CD4-positive, alpha-beta T cell treated with Interleukin-12 subunit alpha and Interleukin-12 subunit beta, for 1 hour (primary cell): ENCODE results near the gene ATP8B4.
"Not testable (repeated sequence)": the region's sequence is repeated elsewhere in the genome, so short reads cannot be mapped to it uniquely, and the experiment has no call there.

Experiments
- DNase-seq: peaks from one replicate; pipeline ENCODE4 v3.0.0-alpha.2; 2020

The ATP8B4 gene

DNA sequence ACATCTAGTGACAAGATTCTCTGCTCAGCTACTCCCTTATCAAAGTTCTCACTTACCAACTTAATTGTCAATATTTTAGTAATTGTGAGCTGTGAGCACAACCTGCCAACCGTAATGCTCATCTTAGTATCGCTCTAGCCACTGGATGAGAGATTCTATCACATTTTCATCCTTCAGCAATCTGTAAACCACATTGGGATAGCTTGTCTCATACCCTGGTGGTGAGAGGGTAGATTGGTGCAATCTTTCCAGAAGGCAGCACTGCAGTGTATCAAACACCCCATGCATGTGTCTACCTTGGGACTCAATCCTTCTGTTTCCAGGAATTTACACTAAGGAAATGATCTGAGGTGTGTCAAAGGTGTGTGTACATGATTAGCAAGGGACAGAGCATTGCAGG, 18.9 kb upstream of the ATP8B4 start:
- DNase-seq = no peak

DNA sequence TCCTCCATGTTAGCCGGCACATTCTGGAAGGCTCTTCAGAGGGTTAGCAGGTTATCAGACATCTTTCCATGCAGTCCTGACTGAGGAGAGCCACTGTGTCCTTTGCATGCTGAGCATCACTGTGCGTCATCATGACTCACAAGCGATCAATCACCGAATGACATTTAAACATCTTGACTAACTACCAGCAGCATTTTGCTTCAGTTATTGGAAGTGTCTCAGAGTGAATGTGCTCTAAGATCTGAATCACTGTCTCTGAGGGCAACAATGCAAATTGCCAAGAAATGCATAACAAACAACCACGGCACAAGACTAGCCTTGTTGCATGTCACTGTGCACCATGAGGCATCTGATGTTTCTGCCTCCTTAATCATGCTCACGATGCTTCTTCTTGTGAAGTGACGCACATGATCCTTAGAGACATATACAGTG, 18.3 kb upstream of the ATP8B4 start:
- DNase-seq = no peak

DNA sequence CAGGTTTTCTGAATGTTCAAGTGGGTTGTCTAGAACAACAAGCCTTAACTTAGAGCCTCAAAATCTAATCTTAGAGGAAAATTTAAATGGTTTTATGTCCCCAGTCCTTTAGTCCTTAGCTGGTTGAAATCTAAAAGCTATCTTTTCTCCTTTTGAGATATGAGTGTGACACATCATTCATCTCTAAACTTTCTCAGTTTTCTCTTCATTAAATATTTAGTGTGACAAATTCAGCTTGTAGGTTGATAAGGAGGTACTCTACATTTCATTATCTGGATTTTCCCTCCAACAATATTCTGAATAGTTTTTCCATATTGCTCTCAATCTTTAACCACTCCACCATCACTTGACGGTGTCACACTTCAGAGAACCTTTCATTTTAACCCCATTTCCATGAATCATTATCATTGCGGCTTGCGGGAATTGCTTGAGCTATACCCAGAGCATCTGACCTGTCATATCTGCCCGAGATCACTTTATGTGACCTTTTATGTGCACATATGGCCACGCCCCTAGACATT, 16.1 kb upstream of the ATP8B4 start:
- DNase-seq = no peak

DNA sequence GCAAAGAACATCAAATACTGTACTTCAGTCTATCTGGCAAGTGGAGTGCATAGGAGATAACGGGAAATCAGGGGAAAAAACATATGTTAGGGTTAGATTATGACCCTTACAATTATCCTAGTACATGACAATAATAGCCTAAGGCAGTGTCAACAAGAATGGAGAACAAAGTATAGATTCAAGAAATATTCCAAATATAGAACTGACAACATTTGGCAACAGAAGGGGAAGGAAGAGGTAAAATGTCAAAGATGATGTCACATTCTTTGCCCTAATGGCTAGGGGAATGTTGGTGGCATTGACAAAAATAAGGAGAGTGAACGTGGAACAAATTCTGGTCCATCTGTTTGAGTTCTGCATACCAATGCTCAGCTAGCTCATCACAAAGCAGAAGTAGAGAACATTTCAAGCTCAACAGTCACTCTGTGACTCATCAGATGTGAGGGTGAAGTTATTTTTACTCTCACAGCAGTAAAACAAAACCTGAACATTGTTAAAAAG, 15.5 kb upstream of the ATP8B4 start:
- DNase-seq = no peak

DNA sequence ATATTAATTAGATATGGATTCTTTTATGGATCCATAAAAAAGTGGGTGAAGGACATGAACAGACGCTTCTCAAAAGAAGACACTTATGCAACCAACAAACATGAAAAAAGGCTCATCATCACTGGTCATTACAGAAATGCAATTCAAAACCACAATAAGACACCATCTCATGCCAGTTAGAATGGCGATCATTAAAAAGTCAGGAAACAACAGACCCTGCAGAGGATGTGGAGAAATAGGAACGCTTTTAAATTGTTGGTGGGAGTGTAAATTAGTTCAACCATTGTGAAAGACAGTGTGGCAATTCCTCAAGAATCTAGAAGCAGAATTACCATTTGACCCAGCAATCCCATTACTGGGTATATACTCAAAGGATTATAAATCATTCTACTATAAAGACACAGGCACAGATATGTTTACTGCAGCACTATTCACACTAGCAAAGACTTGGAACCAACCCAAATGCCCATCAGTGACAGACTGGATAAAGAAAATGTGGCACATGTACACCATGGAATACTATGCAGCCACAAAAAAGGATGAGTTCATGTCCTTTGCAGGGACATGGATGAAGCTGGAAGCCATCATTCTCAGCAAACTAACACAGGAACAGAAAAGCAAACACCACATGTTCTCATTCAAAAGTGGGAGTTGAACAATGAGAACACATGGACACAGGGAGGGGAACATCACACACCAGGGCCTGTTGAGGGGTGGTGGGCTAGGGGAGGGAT, 13.4 kb upstream of the ATP8B4 start:
- DNase-seq = not testable (repeated sequence)

DNA sequence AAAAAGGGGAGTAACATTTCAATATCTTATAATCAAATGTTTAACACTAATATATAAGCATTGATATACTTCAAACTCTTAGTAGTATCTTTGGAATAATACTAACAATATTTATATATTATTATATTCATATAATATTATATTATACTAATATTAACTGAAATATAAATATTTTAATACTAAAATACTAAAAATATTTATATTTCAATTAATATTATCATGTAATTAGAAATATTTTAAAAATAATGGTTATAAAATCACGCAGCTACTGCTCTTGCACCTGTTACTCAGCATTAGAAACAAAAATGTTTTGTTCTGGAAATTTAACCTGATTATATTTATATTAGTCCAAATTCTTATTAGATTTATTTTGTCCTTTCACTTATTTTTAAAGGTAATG, 12.6 kb upstream of the ATP8B4 start:
- DNase-seq = no peak

DNA sequence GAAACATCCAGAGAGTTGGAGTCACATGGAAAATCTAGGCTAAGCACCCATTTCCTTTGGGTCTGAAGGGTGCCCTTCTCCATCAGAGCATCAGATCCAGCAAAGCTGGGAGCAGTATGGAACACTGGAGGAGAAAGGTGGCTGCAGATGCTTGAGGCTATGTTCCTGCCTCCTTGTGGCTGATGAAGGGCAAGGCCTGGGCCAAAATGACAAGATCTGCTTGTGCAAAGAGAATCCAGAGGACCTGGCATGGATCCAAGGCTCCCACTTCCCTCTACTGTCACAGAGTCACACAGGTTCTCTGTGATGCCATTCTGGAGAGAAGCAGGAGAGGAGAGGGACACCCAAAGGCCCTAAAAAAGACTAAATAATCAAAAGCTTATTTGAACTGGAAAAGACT, 9.2 kb upstream of the ATP8B4 start:
- DNase-seq = no peak

DNA sequence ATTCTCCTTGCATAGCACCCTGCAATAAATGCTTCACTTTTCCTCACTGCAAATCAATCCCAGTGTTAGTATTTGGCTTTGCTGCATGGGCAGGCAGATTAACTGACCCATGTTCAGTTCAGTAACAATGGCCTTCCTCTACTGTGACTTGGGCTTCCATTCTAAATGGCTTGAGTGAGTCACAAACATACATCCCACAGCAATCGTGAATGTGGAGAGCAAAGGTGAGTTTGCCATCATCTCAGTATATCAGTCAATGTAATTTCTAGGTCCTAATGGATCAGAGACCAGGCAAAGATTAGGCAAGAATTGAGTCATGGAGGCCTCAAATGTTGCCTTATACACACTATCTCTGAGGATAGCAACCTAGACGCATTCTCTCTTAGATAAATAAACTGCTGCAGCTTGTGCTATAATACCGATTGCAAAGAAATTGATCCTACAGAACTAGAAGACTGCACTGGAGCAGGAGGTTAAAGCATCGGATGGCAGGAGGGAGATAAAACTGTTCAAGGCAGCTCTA, 8.3 kb upstream of the ATP8B4 start:
- no peak for DNase-seq

DNA sequence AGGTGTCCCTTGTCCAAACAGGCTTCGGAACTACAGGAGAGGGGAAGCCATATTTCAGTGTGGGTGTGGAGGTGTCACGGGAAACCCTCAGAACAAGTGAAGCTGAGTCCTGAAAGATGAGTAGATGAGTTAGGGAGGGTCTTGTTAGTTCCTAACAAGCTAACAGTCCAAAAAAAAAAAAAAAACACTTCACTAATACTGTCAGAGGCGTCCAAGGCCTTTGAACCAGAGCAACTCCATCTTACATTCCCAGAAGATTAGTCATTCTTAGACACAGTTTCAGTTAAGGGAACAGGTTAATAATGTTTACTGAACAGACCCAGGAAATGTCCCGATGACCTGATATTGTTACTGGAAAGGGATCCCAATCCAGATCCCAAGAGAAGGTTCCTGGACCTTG, 7.0 kb upstream of the ATP8B4 start:
- no peak for DNase-seq

DNA sequence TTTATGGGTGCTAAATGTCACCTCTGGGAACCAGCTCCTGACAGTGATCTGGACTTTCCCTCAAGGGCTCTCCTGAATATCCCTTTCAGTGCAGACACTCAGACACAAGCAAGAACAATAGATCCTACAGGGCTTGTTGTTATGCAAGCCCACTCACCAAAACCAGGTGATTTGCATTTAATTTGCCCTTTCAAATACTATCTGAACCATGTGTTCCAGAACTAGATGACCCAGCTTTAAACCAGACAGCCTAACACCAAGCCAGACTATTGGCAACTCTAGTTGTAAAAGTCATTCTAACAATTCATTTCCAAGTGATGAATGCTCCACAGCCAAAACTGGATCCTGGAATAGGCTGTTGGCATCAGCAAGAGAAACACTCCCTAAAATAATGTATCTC, 5.6 kb upstream of the ATP8B4 start:
- no peak for DNase-seq

DNA sequence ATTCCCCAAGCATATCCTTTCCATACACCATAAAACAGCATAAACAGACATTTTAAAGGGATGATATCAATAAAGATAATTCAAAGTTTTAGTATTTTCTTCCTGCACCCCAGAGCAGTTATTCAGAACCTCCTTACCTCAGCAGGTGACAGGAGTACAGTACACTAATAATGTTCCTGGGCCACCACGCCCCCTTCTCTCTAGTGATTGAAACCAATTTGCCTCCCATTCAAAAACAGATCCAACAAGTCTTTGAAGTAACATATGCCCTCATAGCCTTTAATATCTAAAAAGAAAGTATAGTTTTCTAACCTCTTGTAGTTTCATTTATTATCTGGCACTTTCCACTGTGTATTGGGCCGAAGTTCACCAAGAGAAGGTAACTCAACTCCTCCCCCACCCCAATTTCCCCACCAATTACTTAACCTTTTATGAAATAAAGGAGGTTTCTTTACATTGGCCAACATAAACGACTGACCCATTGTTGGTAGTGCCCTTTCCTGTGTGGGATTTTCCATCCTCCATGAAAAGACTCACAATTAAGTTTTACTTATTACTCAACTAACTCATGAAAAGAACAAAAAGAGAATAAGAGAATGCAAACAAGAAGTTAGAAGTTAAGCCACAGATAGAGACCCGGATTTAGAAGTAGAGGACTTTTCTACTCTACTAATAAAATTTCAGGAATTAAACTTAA, 5.0 kb upstream of the ATP8B4 start:
- DNase-seq = no peak

DNA sequence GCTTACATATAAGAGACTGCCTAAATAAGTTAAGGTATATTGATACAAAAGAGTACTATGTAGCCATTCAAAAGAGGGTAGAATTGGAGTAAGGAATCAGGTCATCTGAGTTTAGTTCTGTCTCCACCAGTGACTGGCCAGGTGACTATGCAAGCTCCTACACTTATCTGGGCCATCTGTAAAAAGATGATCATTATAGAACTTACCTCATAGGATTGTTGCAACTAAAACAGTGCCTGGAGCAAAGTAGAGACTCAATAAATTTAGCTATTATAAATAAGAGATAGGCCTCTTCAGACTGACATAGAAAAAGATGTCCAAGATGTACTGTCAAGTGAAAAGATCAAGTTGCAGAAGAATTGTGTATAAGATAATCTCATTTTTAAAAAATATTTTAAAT, 1.7 kb upstream of the ATP8B4 start:
- no peak for DNase-seq

DNA sequence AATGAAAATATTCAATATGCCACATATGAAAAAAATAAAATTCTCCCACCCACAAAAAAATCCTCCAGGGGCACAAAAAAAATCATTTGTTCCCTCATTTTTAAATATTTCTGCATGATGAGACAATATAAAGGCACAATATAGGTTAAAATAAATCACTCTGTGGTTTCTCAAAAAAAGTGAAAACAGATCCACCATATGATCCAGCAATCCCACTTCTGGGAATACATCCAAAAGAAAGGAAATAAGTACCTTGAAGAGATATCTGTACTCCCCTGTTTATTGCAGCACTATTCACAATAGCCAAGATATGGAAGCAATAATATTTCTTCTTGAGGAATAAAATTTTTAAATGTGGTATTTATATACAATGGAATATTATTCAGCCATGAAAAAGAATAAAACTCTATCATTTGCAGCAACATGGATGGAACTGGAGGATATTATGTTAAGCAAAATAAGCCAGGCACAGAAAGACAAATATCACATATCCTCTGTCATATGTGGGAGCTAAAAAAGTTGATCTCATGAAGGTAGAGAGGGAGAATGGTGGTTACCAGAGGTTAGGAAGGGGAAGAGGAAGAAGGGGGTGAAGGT, 1.5 kb downstream of the ATP8B4 start:
- DNase-seq = no peak

DNA sequence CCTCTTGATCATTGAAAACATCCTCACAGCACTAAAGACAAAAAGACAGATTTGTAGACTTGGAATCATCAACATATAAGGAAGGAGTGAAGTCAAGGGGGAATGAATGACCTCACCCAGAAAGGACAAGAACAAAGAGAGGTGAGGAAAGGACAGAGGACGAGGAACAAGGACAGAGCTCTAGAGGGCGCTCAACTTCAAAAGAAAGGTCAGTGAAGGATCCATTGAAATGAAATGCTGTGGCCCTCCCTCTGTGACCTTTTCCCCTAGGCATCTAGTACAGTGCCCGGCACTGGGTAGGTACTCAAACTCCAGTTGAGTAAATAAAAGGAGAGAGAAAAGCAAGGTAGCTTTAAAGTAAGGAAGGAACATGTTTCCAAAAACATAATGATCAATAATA, 2.6 kb downstream of the ATP8B4 start:
- no peak for DNase-seq

DNA sequence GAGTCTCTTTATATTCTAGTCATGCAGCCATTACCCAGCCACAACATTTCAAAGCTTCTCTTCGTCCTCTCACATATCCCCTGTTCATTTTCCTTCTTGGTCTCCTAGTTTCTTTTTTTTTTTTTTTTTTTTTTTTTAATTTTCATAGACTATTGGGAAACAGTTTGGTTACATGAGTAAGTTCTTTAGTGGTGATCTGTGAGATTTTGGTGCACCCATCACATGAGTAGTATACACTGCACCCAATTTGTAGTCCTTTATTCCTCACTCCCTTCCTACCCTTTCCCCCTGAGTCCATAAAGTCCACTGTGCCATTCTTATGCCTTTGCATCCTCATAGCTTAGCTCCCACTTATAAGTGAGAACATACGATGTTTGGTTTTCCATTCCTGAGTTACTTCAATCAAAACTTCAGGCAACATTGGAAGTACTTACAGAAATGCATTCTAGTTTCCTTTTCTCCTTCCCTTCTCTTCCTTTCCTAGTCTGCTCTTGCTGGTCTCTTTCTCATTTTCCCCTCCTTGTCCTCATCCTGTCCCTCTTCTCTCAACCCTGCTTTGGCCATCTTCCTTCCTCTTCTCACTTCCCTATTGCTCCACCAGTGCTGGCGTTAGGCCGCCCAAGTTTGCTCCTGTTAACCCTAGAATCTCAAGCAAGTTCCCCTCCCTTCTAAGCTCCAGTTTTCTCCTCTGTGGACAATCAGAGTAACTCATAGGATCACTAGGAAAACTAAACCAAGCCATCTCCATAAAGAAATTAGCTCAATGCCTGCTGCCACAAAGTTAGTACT, 4.8 kb downstream of the ATP8B4 start:
- no peak for DNase-seq

DNA sequence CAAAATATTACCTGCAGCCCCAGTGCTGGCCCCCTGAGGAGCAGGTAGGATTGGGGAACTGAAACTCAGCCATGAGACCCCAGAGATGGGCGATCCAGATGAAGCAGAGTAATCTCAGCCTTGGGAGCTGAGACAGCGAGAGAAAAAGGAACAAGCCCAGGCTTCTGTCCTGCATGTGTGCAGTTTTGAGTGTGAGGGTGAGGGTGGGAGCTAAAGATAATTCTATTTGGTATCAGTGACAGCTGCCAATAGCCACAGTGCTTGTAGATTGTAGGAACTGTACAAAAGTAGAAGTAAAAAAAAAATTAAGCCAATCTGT, 5.9 kb downstream of the ATP8B4 start:
- DNase-seq = no peak

DNA sequence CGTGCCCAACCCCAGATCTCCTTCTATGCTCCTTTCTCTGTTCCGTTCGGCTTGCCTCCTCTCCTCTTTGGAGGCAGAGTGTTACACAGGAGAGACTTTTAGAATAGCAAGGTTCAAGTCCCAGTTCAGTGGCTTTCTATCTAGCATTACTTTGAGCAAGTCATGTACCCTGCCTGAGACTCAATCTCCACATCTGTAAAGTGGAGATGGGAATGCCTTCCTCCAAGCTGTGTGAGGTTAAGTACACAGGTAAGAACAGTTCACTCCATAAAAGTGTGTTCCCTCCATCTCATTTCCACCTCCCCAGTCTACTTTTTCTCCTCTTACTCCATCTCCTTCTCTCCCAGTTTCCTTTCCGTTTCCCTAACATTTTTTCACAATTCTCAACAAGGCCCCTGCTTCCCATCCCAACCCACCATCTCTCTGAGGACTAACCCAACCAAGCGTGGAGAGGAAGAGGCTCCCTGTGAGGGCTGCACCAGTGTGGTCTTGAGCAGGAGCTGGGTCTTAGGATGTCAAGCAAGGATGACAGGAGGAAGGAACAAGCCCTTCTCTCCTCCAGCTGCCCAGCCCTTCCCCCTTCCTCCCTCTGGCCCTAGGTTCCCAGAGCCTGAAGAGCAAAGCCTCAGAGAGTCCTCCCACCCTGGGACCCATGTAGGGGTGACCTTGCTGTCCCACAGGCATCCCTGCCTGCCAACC, 6.4 kb downstream of the ATP8B4 start:
- no peak for DNase-seq

DNA sequence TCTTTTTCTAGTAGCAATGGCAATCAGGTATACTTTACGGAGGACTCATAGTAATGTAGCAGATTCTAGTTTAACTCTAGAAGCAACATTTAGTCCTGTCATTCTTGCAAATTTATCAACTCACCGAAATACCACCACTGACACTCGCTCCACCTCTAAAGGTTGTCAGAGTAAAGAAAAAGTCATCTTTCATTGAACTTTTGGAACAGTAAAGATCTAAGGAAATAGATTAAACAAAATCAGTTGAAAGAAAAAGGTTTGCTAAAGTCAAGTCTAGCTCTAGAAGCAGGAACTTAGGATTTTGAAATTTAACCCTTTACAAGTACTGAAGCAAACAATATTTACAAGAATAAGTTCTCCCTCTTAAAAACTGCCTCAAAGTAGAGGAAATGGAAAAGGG, 8.7 kb downstream of the ATP8B4 start:
- no peak for DNase-seq

DNA sequence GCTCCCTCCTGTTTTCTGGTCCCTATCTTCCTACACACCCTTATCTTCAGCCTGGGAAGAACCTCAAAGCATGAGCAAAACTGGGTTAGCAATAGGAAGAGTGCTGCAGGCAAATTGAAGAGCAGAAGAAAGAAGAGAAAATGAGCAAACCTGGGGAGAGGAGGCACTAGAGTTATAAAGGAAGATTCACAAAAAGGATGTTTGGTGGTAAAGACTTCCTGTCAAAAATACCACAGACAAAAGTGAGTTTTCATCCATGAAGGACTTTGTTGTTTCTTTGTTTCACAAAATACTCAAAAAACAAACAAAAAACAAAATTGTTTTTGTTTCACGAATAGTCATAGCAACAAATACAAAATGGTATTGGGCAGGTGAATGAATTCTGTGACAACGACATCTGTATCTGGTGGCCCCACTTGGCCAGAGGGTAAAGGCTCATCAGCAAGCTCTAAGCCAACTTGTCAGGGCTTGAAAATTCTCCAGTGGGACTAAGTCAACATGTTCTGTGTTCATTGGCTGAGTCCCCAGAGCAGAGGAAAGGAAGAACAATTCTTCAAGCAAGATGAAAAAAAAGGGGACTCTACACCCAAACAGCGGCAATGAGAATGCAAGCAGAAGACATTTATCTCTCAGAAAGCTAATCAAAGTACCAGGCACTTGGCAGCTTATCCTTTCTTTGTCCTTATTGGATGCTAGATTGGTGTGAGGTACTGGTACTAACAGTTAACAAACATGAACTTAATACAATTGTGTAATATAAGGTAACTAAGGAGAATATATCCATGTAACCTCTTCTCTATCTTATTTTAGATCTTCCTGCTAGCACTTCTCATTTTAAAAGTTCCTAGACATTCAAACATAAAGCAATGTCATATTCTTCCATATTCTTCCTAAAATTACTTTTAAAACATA, 9.7 kb downstream of the ATP8B4 start:
- no peak for DNase-seq

DNA sequence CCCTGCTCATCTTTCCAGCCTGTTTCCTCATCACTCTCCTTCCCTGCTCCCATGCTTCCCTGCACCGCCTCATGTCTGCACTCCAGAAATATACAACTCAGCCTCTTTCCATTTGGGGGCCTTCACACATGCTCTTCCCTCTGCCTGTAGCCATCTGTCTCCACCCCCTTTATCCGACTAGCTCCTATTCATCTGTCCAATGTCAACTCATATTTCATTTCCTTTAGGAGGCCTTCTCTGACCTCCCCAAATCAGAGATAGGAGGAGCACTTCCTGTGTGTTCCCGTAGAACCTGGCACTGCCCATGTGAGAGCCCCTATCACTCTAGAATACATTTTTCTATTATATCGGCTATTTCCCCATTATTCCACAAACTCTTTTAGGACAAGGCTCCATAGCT, 10.6 kb downstream of the ATP8B4 start:
- no peak for DNase-seq
